ENCODE results near the gene RABGGTA. TPM values are rescaled to one million over a fixed set of nuclear protein-coding genes. Genes with fewer than 3 reads are reported as not detected.

The RABGGTA gene
- total and polyA plus RNA-seq, 9 of the 15 experiments (the other 6 are each of a cell fraction or from before 2014, with no cell fraction given): 4.5 to 24.2 (median 15.5) TPM

GRCh38 chr14:24315807-24316596, 44.6 kb upstream of the RABGGTA start (continued):
- no peak for TF ChIP-seq DACH1 (IDR thresholded peaks at IDR 0.05; ENCODE audit: partially characterized antibody)
- TF ChIP-seq PHB (CRISPR knock-in tag; IDR thresholded peaks at IDR 0.05): no peak
- no peak for TF ChIP-seq ZNF277 (CRISPR knock-in tag; IDR thresholded peaks at IDR 0.05; ENCODE audit: borderline replicate concordance)
- peak; percentile 59; the same call in 1 of the 2 replicates for TF ChIP-seq E2F3 (CRISPR knock-in tag; IDR thresholded peaks at IDR 0.05)
- TF ChIP-seq CLOCK (CRISPR knock-in tag; IDR thresholded peaks at IDR 0.05; ENCODE audit: borderline replicate concordance): no peak
- 0 out of 2 replicates have a peak, but pooled peaks have one; percentile 35 for TF ChIP-seq ZNF395 (CRISPR knock-in tag; IDR thresholded peaks at IDR 0.05)
- TF ChIP-seq HDAC8 (tag; IDR thresholded peaks at IDR 0.05): peak; percentile 72; the same call in 1 of the 2 replicates
- peak; percentile 91 to 96 for TF ChIP-seq E2F6 (IDR thresholded peaks at IDR 0.05; ENCODE audit: borderline replicate concordance in 1 of 2, extremely low read depth in 1 of 2, insufficient read depth in 1 of 2, insufficient read length in 1 of 2, low read depth in 1 of 2, low read length in 1 of 2, poor library complexity in 1 of 2, severe bottlenecking in 1 of 2)
- no peak for TF ChIP-seq ZC3H4 (CRISPR knock-in tag; IDR thresholded peaks at IDR 0.05; ENCODE audit: borderline replicate concordance)
- no peak for TF ChIP-seq SAFB2 (IDR thresholded peaks at IDR 0.05; ENCODE audit: borderline replicate concordance, low read depth, low read length, severe bottlenecking)
- TF ChIP-seq ZNF311 (CRISPR knock-in tag; IDR thresholded peaks at IDR 0.05): 0 out of 2 replicates have a peak, but pooled peaks have one; percentile 38
- TF ChIP-seq TSC22D4 (tag; IDR thresholded peaks at IDR 0.05): no peak
- no peak for TF ChIP-seq ZNF239 (CRISPR knock-in tag; IDR thresholded peaks at IDR 0.05)
- TF ChIP-seq RBFOX2 (IDR thresholded peaks at IDR 0.05; ENCODE audit: low read depth, low read length): peak; percentile 82
- TF ChIP-seq ZNF124 (CRISPR knock-in tag; IDR thresholded peaks at IDR 0.05): no peak
- TF ChIP-seq ZNF143 (CRISPR knock-in tag; IDR thresholded peaks at IDR 0.05): no peak
- no peak for TF ChIP-seq NR2C1 (IDR thresholded peaks at IDR 0.05)
- peak; percentile 55; the same call in 1 of the 2 replicates for TF ChIP-seq NR2C1 (tag; IDR thresholded peaks at IDR 0.05)
- TF ChIP-seq ZBTB17 (CRISPR knock-in tag; IDR thresholded peaks at IDR 0.05): 0 out of 2 replicates have a peak, but pooled peaks have one; percentile 38
- TF ChIP-seq COPS2 (conservative IDR thresholded peaks at IDR 0.05): no peak

Data from K562 (cell line).